ENCODE results near the gene STK11.

Gene STK11

DNA sequence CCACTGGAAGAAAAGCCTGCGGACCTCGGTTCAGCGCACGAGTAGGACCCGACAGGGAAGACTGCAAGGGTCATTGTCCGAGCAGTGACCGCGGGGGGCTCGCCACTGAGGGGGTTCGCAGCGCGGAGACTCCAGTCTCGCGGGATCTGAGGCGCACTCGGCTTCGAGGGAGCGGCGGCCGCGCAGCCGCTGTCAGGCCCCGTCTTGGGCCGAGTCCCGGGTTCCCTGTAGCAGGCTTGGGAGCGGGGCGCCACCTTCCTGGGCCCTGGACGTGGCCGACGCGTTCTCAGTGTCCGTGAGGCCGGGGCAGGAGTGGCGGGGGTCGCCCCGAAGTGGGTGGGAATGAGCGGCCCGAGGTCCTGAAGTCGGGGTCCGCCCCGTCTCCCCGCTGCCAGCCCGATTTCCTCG is 69.3 kb downstream of the STK11 start:
- no peak for DNase-seq

DNA sequence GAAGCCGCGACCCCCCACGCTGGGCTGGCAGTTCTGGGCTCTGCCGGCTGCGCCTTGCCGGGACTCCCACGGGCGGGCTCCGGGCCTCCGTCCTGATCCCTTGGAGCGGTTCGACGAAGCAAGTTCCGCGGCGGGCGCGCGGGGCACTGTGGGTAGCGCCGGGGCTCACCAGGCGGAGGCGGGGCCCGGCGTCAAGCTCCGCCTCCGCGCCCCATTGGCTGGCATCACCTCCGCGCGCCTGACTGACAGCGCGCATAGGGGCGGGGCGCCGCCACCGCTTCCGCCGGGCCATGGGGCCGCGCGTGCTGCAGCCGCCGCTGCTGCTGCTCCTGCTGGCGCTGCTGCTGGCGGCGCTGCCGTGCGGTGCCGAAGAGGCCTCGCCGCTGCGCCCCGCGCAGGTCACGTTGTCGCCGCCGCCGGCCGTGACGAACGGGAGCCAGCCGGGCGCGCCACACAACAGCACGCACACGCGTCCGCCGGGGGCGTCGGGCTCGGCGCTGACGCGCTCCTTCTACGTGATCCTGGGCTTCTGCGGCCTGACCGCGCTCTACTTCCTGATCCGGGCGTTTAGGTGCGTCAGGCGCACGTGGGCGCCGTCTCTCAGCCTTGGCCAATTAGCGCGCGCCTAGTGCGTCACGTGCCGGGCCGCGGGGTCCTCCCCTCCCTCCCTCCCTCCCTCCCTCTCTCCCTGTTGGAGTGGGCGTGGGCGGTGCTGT is 69.8 kb downstream of the STK11 start, which contains the start of gene FAM174C:
Gene FAM174C, plus strand, starts transcription at position 271 of the 716 bp plus-strand sequence. Its CDS starts 20 bp downstream, at position 291.
- peak; percentile 96 for DNase-seq

DNA sequence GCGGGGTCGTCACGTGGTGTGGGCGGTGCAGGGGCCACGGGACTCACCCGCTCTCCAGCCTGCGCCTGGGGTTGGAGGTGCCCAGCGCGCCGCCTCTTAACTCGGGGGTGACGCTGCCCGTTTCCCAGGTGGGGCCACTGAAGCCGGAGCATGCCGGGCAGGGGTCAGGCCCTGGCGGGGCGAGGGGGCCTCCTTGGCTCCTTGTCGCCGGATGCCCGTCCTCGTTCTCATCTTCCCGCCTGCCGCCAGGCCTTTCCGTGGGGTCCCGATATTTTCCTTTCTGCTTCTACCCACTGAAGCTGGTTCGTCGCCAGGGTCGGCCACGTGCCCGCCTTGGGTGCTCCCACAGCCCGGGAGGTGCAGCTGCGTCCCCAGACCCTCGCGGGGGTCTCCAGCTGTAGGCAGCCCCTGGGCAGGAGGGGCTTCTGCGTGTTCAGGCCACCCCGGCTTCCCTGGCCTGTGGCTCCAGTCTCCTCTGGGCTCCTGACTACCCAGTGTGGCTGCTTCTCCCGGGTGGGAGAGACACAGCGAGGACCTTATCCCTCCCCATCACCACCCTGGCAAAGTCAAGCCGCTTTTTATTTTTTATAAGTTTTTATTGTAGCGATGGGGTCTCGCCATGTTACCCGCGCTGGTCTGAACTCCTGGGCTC is 70.5 kb downstream of the STK11 start:
- no peak for DNase-seq

DNA sequence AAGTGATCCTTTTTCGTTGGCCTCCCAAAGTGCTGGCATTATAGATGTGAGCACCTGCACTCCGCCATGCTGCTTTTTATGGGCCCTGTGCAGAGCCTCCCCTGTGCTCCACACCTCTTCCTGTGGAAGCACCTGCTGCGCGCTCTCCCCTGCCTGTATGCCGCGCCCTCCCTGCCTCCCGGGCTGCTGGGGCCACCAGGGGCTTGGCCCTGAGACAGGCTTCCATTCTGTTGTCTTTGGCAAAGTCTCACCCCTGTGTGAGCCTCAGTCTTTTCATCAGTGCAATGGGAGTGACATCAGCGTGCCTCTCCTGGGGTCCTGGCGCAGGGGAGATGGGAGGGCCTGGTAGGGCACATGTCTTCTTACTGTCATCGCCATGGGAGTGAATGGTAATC is 71.0 kb downstream of the STK11 start:
- DNase-seq = no peak

DNA sequence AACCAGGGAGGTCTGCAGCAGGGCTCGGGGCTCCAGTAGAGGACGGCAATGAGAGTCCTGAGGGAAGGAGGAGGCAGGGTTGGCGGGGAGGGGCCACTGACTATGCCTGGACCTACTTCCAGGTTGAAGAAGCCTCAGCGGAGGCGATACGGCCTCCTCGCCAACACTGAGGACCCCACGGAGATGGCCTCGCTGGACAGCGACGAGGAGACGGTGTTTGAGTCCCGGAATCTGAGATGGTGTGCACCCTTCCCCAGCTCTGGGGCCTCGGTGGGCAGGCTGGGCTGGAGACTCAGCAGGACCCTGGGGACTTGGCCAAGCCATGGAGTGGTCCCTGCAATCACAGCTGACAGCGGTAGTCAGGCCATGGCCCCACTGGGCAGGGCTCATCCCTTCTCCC is 71.5 kb downstream of the STK11 start:
- DNase-seq = no peak

All from NCI-H226 (cell line).